H1 (cell line): ENCODE results near the gene CSDE1. TPM values are rescaled to one million over a fixed set of nuclear protein-coding genes. Genes with fewer than 3 reads are reported as not detected.

ENCODE experiments used
- CTCF ChIA-PET: fragments of 300-600 bp; sonication (Branson Sonifier 250); formaldehyde crosslinking; loops from one replicate; lab custom pipeline; 2021; ENCODE audit not compliant: partially characterized antibody; lab: Charles Lee
- POLR2A ChIA-PET: fragments of 300-600 bp; sonication (Branson Sonifier 250); formaldehyde crosslinking; loops from one replicate; lab custom pipeline; 2021; ENCODE audit warnings: inconsistent platforms; ENCODE audit not compliant: partially characterized antibody; lab: Charles Lee
- DNase-seq, 2 experiments: peaks; one replicate each; pipeline versions ENCODE4 v3.0.0 to v3.0.0-alpha.2; 2010 to 2022; ENCODE audit warnings: low spot score in 2 of 2, low read depth in 1 of 2, mixed read lengths in 1 of 2
- FAIRE-seq: peaks from 2 replicates; lab custom pipeline; 2011; peaks lifted over from hg19 to GRCh38; lab: Jason Lieb, UNC
- H2AFZ ChIP-seq: 2 replicates; pipeline ENCODE4 v1.8.1; 2012; ENCODE audit warnings: low read length, inconsistent platforms
- H2AK5ac ChIP-seq: 2 replicates; pipeline ENCODE4 v1.6.1; 2013; ENCODE audit warnings: low read depth, low read length
- H2BK120ac ChIP-seq: replicated peaks from 2 replicates; pipeline ENCODE3; 2013; ENCODE audit warnings: low read depth, low read length, inconsistent platforms
- H2BK12ac ChIP-seq: 2 replicates; pipeline ENCODE4 v1.6.1; 2013; ENCODE audit warnings: low read depth, low read length
- H2BK15ac ChIP-seq: 2 replicates; pipeline ENCODE4 v1.6.1; 2013; ENCODE audit warnings: low read length
- H2BK20ac ChIP-seq: 2 replicates; pipeline ENCODE4 v1.6.1; 2013; ENCODE audit warnings: low read length
- H2BK5ac ChIP-seq: 2 replicates; pipeline ENCODE4 v1.6.1; 2013; ENCODE audit warnings: low read depth, low read length
- H3K14ac ChIP-seq: 2 replicates; pipeline ENCODE4 v1.6.1; 2013; ENCODE audit warnings: inconsistent platforms; ENCODE audit not compliant: insufficient read length
- H3K18ac ChIP-seq: 2 replicates; pipeline ENCODE4 v1.6.1; 2013; ENCODE audit warnings: low read length; ENCODE audit errors: extremely low read depth
- H3K23ac ChIP-seq: 2 replicates; pipeline ENCODE4 v1.6.1; 2013; ENCODE audit warnings: inconsistent platforms; ENCODE audit not compliant: insufficient read length
- H3K23me2 ChIP-seq: 2 replicates; pipeline ENCODE4 v1.6.1; 2013; ENCODE audit warnings: low read depth, low read length
- H3K27ac ChIP-seq: 2 replicates; pipeline ENCODE4 v1.6.1; 2011; ENCODE audit warnings: low read depth, low read length, inconsistent platforms
- H3K27me3 ChIP-seq, 4 experiments: replicated peaks in 1 of 4; 1 replicate in 1 of 4; 2 replicates in 3 of 4; pipeline versions ENCODE4 v1.6.1 to v1.8.1; 2011 to 2013; ENCODE audit warnings: low read length in 3 of 4, mild to moderate bottlenecking in 3 of 4, inconsistent platforms in 2 of 4, mixed read lengths in 2 of 4, moderate library complexity in 1 of 4; ENCODE audit not compliant: control insufficient read depth in 3 of 4, insufficient read depth in 3 of 4; ENCODE audit errors: extremely low read depth in 1 of 4
- H3K36me3 ChIP-seq, 4 experiments: 2 replicates each; pipeline versions ENCODE4 v1.6.1 to v1.8.1; 2011 to 2013; ENCODE audit warnings: mild to moderate bottlenecking in 4 of 4, low read length in 3 of 4, moderate library complexity in 2 of 4, control low read depth in 1 of 4, inconsistent platforms in 1 of 4; ENCODE audit not compliant: insufficient read depth in 4 of 4, control insufficient read depth in 2 of 4
- H3K4ac ChIP-seq: replicated peaks from 2 replicates; pipeline ENCODE3; 2013; ENCODE audit warnings: low read length, low read depth, mixed read lengths, inconsistent platforms; ENCODE audit not compliant: insufficient read length
- H3K4me1 ChIP-seq, 4 experiments: replicated peaks in 1 of 4; 1 replicate in 1 of 4; 2 replicates in 3 of 4; pipeline versions ENCODE4 v1.6.1 to v1.8.1; 2011 to 2013; ENCODE audit warnings: low read length in 3 of 4, inconsistent platforms in 2 of 4, mixed read lengths in 1 of 4; ENCODE audit not compliant: insufficient read depth in 4 of 4, control insufficient read depth in 3 of 4
- H3K4me2 ChIP-seq, 2 experiments: 2 replicates each; pipeline versions ENCODE4 v1.6.1 to v1.8.1; 2011 to 2013; ENCODE audit warnings: low read depth in 2 of 2, low read length in 2 of 2, control low read depth in 1 of 2, inconsistent platforms in 1 of 2, mild to moderate bottlenecking in 1 of 2; ENCODE audit not compliant: insufficient read depth in 1 of 2
- H3K4me3 ChIP-seq, 4 experiments: fragments of 200-600, 300-600 bp in 1 of 4; sonication (generic), shearing (Covaris generic), sonication (Bioruptor Twin) in 1 of 4; 2 replicates each; pipeline versions ENCODE4 v1.5.1 to v1.8.1; 2011 to 2016; ENCODE audit warnings: low read length in 4 of 4, low read depth in 3 of 4, control low read depth in 2 of 4, inconsistent platforms in 2 of 4, mild to moderate bottlenecking in 2 of 4, mixed read lengths in 1 of 4, moderate library complexity in 1 of 4; ENCODE audit not compliant: insufficient read depth in 2 of 4; ENCODE audit errors: extremely low read depth in 1 of 4
- H3K56ac ChIP-seq: replicated peaks from 2 replicates; pipeline ENCODE3; 2013; ENCODE audit warnings: low read depth, mild to moderate bottlenecking, mixed read lengths, low read length, inconsistent platforms; ENCODE audit not compliant: insufficient read length
- H3K79me1 ChIP-seq: 2 replicates; pipeline ENCODE4 v1.6.1; 2013; ENCODE audit warnings: low read depth, low read length, control low read depth
- H3K79me2 ChIP-seq, 2 experiments: 2 replicates each; pipeline versions ENCODE4 v1.6.1 to v1.8.1; 2012 to 2013; ENCODE audit warnings: low read length in 2 of 2, mild to moderate bottlenecking in 2 of 2, inconsistent platforms in 1 of 2; ENCODE audit not compliant: insufficient read depth in 2 of 2, control insufficient read depth in 1 of 2
- H3K9ac ChIP-seq, 4 experiments: replicated peaks in 1 of 4; 1 replicate in 1 of 4; 2 replicates in 3 of 4; pipeline versions ENCODE4 v1.6.1 to v1.8.1; 2011 to 2013; ENCODE audit warnings: low read depth in 3 of 4, low read length in 3 of 4, control low read depth in 2 of 4, mild to moderate bottlenecking in 2 of 4, moderate library complexity in 2 of 4, inconsistent platforms in 1 of 4; ENCODE audit errors: extremely low read depth in 1 of 4
- H3K9me3 ChIP-seq, 2 experiments: 2 replicates each; pipeline versions ENCODE4 v1.6.1 to v1.8.1; 2012 to 2013; ENCODE audit warnings: mild to moderate bottlenecking in 2 of 2, moderate library complexity in 2 of 2, control low read depth in 1 of 2, inconsistent platforms in 1 of 2, low read depth in 1 of 2, low read length in 1 of 2, mixed read lengths in 1 of 2; ENCODE audit not compliant: insufficient read depth in 2 of 2
- H4K20me1 ChIP-seq, 2 experiments: replicated peaks in 1 of 2; 2 replicates each; pipeline versions ENCODE3 to v1.8.1; 2011 to 2013; ENCODE audit warnings: inconsistent platforms in 2 of 2, low read length in 2 of 2, mild to moderate bottlenecking in 1 of 2; ENCODE audit not compliant: insufficient read depth in 2 of 2, control insufficient read depth in 1 of 2
- H4K5ac ChIP-seq: 2 replicates; pipeline ENCODE4 v1.6.1; 2013; ENCODE audit warnings: low read length, low read depth, mixed read lengths, inconsistent platforms; ENCODE audit not compliant: insufficient read length
- H4K8ac ChIP-seq: 2 replicates; pipeline ENCODE4 v1.8.0; 2013; ENCODE audit warnings: mild to moderate bottlenecking, moderate library complexity, low read length, inconsistent platforms; ENCODE audit not compliant: insufficient read depth; ENCODE audit errors: extremely low read depth
- H4K91ac ChIP-seq: replicated peaks from 2 replicates; pipeline ENCODE3; 2013; ENCODE audit warnings: low read length, mixed read lengths, inconsistent platforms; ENCODE audit not compliant: insufficient read length
- CBX8 ChIP-seq: fragments of 300-800, 300-1000 bp; sonication (generic); IDR thresholded peaks from 2 replicates; pipeline ENCODE4 v1.7.1; 2016; ENCODE audit warnings: low read depth, low read length, borderline replicate concordance
- GABPA ChIP-seq: IDR thresholded peaks from 2 replicates; pipeline ENCODE4 v1.6.1; 2011; ENCODE audit warnings: mild to moderate bottlenecking, low read length, moderate library complexity, borderline replicate concordance; ENCODE audit not compliant: insufficient read depth
- RXRA ChIP-seq: IDR thresholded peaks from 2 replicates; pipeline ENCODE4 v1.6.1; 2011; ENCODE audit warnings: low read depth, mild to moderate bottlenecking, low read length, moderate library complexity; ENCODE audit not compliant: insufficient read depth
- WGBS, 2 experiments: shearing (Covaris generic) in 1 of 2; methylation state at CpG; one replicate each; pipeline versions ENCODE4 v1.1.6 to v1.1.7; 2013 to 2015; ENCODE audit warnings: low lambda C conversion rate in 2 of 2, mixed read lengths in 2 of 2, inconsistent platforms in 1 of 2, low coverage in 1 of 2, missing lambda C conversion rate in 1 of 2; ENCODE audit not compliant: insufficient replicate concordance in 2 of 2, insufficient coverage in 1 of 2, insufficient read length in 1 of 2; ENCODE audit errors: extremely low coverage in 1 of 2, missing lambda C conversion rate in 1 of 2; 5-methylcytosine and 5-hydroxymethylcytosine counted together
- polyA plus RNA-seq, 7 experiments: library from polyadenylated mRNA; depleted of rRNA in 3 of 7; stranded (reverse) in 5 of 7; unstranded in 2 of 7; fragments of >200 nt in 5 of 7; fragments of 200-250 nt in 2 of 7; gene quantifications; 1 replicate in 5 of 7; 2 replicates in 1 of 7; 4 replicates in 1 of 7; pipeline versions ENCODE4 v1.2.1 to v1.2.3, GENCODE V29; 2011 to 2013; ENCODE audit warnings: missing spikeins in 2 of 7, mixed read lengths in 2 of 7
- total RNA-seq: library from RNA; stranded (reverse); fragmentation: NEBNext Ultra II Directional; extraction: Animal tissue kit (Norgen Biotek cat#: 25700); gene quantifications from 2 replicates; pipeline ENCODE4 v1.2.1, GENCODE V29; 2021

Gene CSDE1
- total and polyA plus RNA-seq, 2 of the 8 experiments (the other 6 are each of a cell fraction or from before 2014, with no cell fraction given) = 149 to 635 TPM

DNA sequence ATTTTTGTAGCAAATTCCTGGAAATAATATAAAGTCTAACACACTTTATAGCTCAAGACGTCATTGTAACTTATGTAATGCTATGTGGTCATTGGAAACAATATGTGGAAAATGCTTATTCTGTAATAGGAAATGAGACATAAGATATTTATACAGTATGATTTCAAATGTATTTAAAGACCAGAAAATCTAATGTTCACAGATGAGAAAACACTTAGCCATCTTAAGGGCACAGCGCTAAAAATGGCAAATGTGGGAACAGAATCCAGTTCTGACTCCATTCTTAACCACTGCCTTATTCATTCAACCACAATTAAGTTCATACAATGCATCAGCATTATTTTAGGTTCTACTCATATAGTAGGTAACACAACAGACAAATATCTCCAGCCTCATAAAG, 12.5 kb downstream of the CSDE1 start:
- Histone ChIP-seq H2BK15ac (no peak overlapping the region), H3K18ac (no peak overlapping the region), H3K4me3 (no peak overlapping the region), H3K4me2 (no peak overlapping the region), H3K9ac (no peak overlapping the region), H3K36me3 (peaks cover 0 to 73% (median 26%) of the 10 kb centered on the region in 4 experiments; a peak in 7 of 8 replicates), H2BK20ac (no peak overlapping the region), H3K9me3 (no peaks in the 10 kb centered on the region), H3K4me1 (no peaks in the 10 kb centered on the region), H3K14ac (no peak overlapping the region), H3K79me1 (peaks cover 4% of the 10 kb centered on the region; the same call in 1 of the 2 replicates), H3K4ac (no peak overlapping the region), H3K27ac (no peak overlapping the region), H4K5ac (no peak overlapping the region), H2BK12ac (no peak overlapping the region), H4K91ac (no peak overlapping the region), H3K27me3 (no peaks in the 10 kb centered on the region), H4K20me1 (peaks cover 11 to 14% of the 10 kb centered on the region in 2 experiments), H3K79me2 (peaks cover 19 to 100% of the 10 kb centered on the region in 2 experiments), H4K8ac (no peak overlapping the region), H2BK5ac (no peak overlapping the region), H3K56ac (no peak overlapping the region), H2BK120ac (no peak overlapping the region), H2AFZ (no peak overlapping the region), H2AK5ac (no peak overlapping the region), H3K23me2 (no peaks in the 10 kb centered on the region), H3K23ac (no peak overlapping the region)
- no peak for DNase-seq
- POLR2A ChIA-PET = interaction anchor here (1.0 to 4.5 kb wide), 3 partner anchors 10 to 29 kb away, joined by 3 to 68 read pairs (median 4); partner anchors contain the start of genes CSDE1 and NRAS
- 88% methylated on average over 2 of the region's 2 CpGs; no CpG with 5 or more reads in 1 of the 2 experiments for WGBS, 2 experiments
- no peak for FAIRE-seq
- TF ChIP-seq CBX8 (no peak), RXRA (no peak), GABPA (no peak)
- CTCF ChIA-PET = interaction anchor here (1.2 kb wide), 1 partner anchor 8 kb away, joined by 4 read pairs; no protein-coding TSS in a partner anchor
